Lower lobe of right lung (tissue), 2 donors: Measurements from ENCODE around the gene NDUFB4. TPM values are rescaled to one million over a fixed set of nuclear protein-coding genes. Genes with fewer than 3 reads are reported as not detected.

Experiments used
- ATAC-seq, 2 donors: fragments of 200-7000 bp; cut with Tn5 transposase; one replicate each; pipeline ENCODE4 v1.9.1; 2020 to 2022; ENCODE audit warnings: mild to moderate bottlenecking in 2 of 2, moderate library complexity in 2 of 2
- DNase-seq: peaks from one replicate; pipeline ENCODE4 v3.0.0-alpha.2; 2020
- H3K27ac ChIP-seq: fragments of 200-600 bp; one replicate; pipeline ENCODE4 v1.8.0; 2022
- H3K27me3 ChIP-seq: fragments of 200-600 bp; one replicate; pipeline ENCODE4 v1.8.0; 2022; ENCODE audit warnings: low read depth
- H3K36me3 ChIP-seq: fragments of 200-600 bp; one replicate; pipeline ENCODE4 v1.8.0; 2022; ENCODE audit warnings: mild to moderate bottlenecking
- H3K4me1 ChIP-seq: fragments of 200-600 bp; one replicate; pipeline ENCODE4 v1.8.0; 2022
- H3K4me3 ChIP-seq: fragments of 200-600 bp; one replicate; pipeline ENCODE4 v1.8.0; 2022; ENCODE audit warnings: mild to moderate bottlenecking
- H3K9me3 ChIP-seq: fragments of 200-600 bp; one replicate; pipeline ENCODE4 v1.8.0; 2022
- CTCF ChIP-seq: fragments of 200-600 bp; IDR thresholded peaks from one replicate; pipeline ENCODE4 v1.8.0; 2022; ENCODE audit warnings: antibody characterized with exemption, mild to moderate bottlenecking
- intact Hi-C: fragments of 100-400 bp; cut with DNase I; formaldehyde crosslinking; loops from one replicate; pipeline ENCODE4 v1.11.0; 2022
- total RNA-seq: library from RNA; stranded (reverse); fragmentation: NEBNext Ultra II Directional; extraction: Animal tissue kit (Norgen Biotek cat#: 25700); gene quantifications from one replicate; pipeline ENCODE4 v1.2.1, GENCODE V29; 2021
- donor health status: DM: no; HTN: yes; CAD: no; lungs with severe emphysema.

Gene NDUFB4
- total RNA-seq, 1 donor from 2014 or later, result 100 TPM

- no peaks in the 10 kb centered on the region for H3K9me3 ChIP-seq
- H3K27me3 ChIP-seq, result no peaks in the 10 kb centered on the region
- intact Hi-C loops, result no loop called here
- TF ChIP-seq CTCF, result no peak
- peaks cover 4% of the 10 kb centered on the region for H3K4me1 ChIP-seq
- no peaks in the 10 kb centered on the region for H3K36me3 ChIP-seq
- no peak overlapping the region for H3K27ac ChIP-seq
- peak in 1 of 2 donors; percentile 44 for ATAC-seq
- DNase-seq, result no peak
- no peak overlapping the region for H3K4me3 ChIP-seq
Observed at GRCh38 chr3:120642368-120642948, 46.3 kb downstream of the NDUFB4 start.

DNA sequence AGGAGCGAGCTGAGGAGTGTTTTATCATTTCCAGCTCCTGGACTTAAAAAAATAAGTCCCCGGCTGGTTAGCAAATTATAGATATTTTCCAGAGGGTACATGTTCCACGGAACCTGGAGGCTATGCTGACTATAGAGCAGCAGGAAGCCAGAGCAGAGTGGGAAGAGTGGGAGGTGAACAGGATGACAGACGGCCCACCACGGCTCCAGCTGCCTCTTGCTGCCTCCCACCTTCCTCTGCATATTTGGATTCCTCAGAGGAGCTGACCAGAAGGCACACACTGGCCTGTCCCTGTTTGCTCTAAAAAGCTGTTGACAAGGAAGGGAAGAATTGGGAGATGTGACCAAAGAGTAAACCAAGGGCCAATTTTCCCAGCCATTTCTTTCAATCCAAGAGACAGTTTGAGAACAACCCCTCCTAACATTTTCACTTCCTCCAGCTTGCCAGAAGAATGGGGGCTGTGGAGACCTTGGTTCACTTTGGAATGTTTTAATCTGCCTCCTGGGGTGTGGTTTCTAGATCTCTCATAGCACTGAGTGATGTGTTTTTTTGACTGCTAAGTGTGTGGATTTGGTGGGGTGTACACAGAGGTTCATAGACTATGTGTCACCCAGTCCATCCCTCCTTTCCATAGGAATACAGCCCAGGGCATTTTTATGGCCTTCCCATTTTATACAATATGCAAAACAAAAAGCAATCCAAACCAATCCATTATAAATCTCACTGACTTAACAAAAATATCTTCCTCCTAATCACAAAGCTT lies 49.1 kb downstream of the NDUFB4 start:
- DNase-seq (no peak), ATAC-seq (no peak)
- Histone ChIP-seq H3K27me3 (no peaks in the 10 kb centered on the region), H3K36me3 (no peaks in the 10 kb centered on the region), H3K4me1 (no peaks in the 10 kb centered on the region), H3K9me3 (no peaks in the 10 kb centered on the region), H3K4me3 (no peak overlapping the region), H3K27ac (no peak overlapping the region)
- intact Hi-C loops, result no loop called here
- no peak for TF ChIP-seq CTCF

- ATAC-seq, result no peak
- intact Hi-C loops, result no loop called here
- Histone ChIP-seq H3K4me1 (no peaks in the 10 kb centered on the region), H3K4me3 (no peak overlapping the region), H3K9me3 (no peaks in the 10 kb centered on the region), H3K27ac (no peak overlapping the region), H3K27me3 (no peaks in the 10 kb centered on the region), H3K36me3 (no peaks in the 10 kb centered on the region)
- TF ChIP-seq CTCF, result no peak
- no peak for DNase-seq
Observed at GRCh38 chr3:120646771-120647432, 50.8 kb downstream of the NDUFB4 start.

GRCh38 chr3:120648290-120648689 lies 52.2 kb downstream of the NDUFB4 start:
- no peak for ATAC-seq
- Histone ChIP-seq H3K27ac (no peak overlapping the region), H3K4me1 (no peaks in the 10 kb centered on the region), H3K9me3 (no peaks in the 10 kb centered on the region), H3K27me3 (no peaks in the 10 kb centered on the region), H3K36me3 (no peaks in the 10 kb centered on the region), H3K4me3 (no peak overlapping the region)
- intact Hi-C loops, result no loop called here
- no peak for DNase-seq
- TF ChIP-seq CTCF, result no peak

GRCh38 chr3:120649830-120650233 lies 53.7 kb downstream of the NDUFB4 start:
- Histone ChIP-seq H3K9me3 (no peaks in the 10 kb centered on the region), H3K4me1 (no peaks in the 10 kb centered on the region), H3K4me3 (no peak overlapping the region), H3K27ac (no peak overlapping the region), H3K36me3 (no peaks in the 10 kb centered on the region), H3K27me3 (no peaks in the 10 kb centered on the region)
- no peak for TF ChIP-seq CTCF
- intact Hi-C loops, result no loop called here
- DNase-seq (no peak), ATAC-seq (no peak)
